Activated CD8-positive, alpha-beta T cell treated with anti-CD3 and anti-CD28 coated beads, Interleukin-2, amount 10 ng/mL, durations not matched to agents 7 days and 5 days (primary cell): Measurements from ENCODE around the gene PATE4. TPM values are rescaled to one million over a fixed set of nuclear protein-coding genes. Genes with fewer than 3 reads are reported as not detected.
"Not testable (repeated sequence)": the region's sequence is repeated elsewhere in the genome, so short reads cannot be mapped to it uniquely, and the experiment has no call there.

Source experiments
- ATAC-seq: fragments of 150-1000 bp; cut with Tn5 transposase; one replicate; pipeline ENCODE4 v1.10.0; 2021; ENCODE audit warnings: moderate library complexity
- CTCF ChIA-PET: fragments of 350-600 bp; sonication (Branson Sonifier 250); formaldehyde crosslinking; loops from one replicate; lab custom pipeline; 2021; ENCODE audit warnings: antibody characterized with exemption; lab: Charles Lee
- POLR2A ChIA-PET: fragments of 350-600 bp; sonication (Branson Sonifier 250); formaldehyde crosslinking; loops from one replicate; lab custom pipeline; 2021; ENCODE audit warnings: antibody characterized with exemption; lab: Charles Lee
- DNase-seq: peaks from one replicate; pipeline ENCODE4 v3.0.0-alpha.2; 2020
- H3K27ac Mint-ChIP-seq: one replicate; pipeline ENCODE4 v1.8.0; 2021; ENCODE audit warnings: mild to moderate bottlenecking, mixed read lengths
- H3K27me3 Mint-ChIP-seq: one replicate; pipeline ENCODE4 v1.8.0; 2021; ENCODE audit warnings: low read depth, mixed read lengths
- H3K36me3 Mint-ChIP-seq: one replicate; pipeline ENCODE4 v1.8.0; 2021; ENCODE audit warnings: low read depth, mixed read lengths
- H3K4me1 Mint-ChIP-seq: one replicate; pipeline ENCODE4 v1.8.0; 2021; ENCODE audit warnings: low read depth, mixed read lengths
- H3K4me3 Mint-ChIP-seq: one replicate; pipeline ENCODE4 v1.8.0; 2021; ENCODE audit warnings: mild to moderate bottlenecking, mixed read lengths
- H3K9me3 Mint-ChIP-seq: one replicate; pipeline ENCODE4 v1.8.0; 2022; ENCODE audit warnings: mixed read lengths; ENCODE audit not compliant: insufficient read depth
- total RNA-seq, 2 experiments: library from RNA; stranded (reverse); gene quantifications; one replicate each; pipeline ENCODE4 v1.2.3, GENCODE V29; 2021

The PATE4 gene, protein sequence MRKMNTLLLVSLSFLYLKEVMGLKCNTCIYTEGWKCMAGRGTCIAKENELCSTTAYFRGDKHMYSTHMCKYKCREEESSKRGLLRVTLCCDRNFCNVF
- total RNA-seq: not detected

DNA sequence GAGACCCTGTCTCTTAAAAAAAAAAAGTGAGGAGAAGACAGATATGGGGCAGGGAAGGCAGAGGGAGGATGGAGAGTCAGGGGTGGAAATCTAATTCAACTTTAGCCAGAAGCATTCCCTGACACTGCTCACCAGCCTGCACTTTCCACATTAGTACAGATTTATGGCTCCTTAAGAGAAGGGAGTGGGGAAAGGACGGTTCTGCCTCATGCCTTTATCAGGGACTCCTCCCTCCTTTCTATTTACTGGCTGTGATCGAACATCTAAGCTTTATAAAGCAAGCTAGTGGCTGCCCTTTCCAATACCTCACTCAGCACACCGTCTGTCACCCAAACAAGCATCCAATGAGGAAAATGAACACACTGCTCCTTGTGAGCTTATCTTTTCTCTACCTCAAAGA is at the start of gene PATE4:
PATE4 (plus strand) TSS at position 301 of the 400 bp plus-strand sequence; CDS start at position 345, 44 bp downstream.
- CTCF ChIA-PET: no interaction called here
- no peak for DNase-seq
- Mint-ChIP-seq H3K27me3 (peaks cover 6% of the 10 kb centered on the region), H3K9me3 (no peaks in the 10 kb centered on the region), H3K36me3 (no peaks in the 10 kb centered on the region), H3K27ac (no peak within 1 kb of the TSS), H3K4me1 (no peaks in the 10 kb centered on the region), H3K4me3 (no peak within 1 kb of the TSS)
- POLR2A ChIA-PET: no interaction called here
- ATAC-seq: no peak

DNA sequence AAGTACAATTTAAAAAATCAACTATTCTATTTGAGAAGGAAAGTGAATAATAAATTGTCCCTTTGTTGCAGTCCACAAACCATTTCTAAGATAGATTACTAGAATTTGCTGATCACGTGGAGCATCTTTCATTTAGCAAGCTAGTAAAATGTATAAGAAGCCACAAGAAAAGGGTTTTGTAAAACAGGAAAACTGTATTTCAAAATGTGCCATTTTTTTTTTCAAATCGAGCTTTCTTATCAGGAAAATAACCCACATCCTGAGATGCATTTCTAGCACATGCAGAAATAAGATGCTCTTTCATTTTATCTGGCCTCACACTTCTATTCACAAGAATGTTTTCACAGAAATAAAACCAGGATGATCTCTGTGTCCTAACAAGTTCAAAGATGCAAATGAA is 48.4 kb upstream of the PATE4 start:
- ATAC-seq (no peak), DNase-seq (no peak)
- peaks cover 9% of the 10 kb centered on the region for H3K27me3 Mint-ChIP-seq
- H3K4me1 Mint-ChIP-seq: no peaks in the 10 kb centered on the region
- no peak overlapping the region for H3K4me3 Mint-ChIP-seq
- CTCF ChIA-PET: no interaction called here
- H3K36me3 Mint-ChIP-seq: no peaks in the 10 kb centered on the region
- POLR2A ChIA-PET: no interaction called here
- H3K27ac Mint-ChIP-seq: no peak overlapping the region
- no peaks in the 10 kb centered on the region for H3K9me3 Mint-ChIP-seq

DNA sequence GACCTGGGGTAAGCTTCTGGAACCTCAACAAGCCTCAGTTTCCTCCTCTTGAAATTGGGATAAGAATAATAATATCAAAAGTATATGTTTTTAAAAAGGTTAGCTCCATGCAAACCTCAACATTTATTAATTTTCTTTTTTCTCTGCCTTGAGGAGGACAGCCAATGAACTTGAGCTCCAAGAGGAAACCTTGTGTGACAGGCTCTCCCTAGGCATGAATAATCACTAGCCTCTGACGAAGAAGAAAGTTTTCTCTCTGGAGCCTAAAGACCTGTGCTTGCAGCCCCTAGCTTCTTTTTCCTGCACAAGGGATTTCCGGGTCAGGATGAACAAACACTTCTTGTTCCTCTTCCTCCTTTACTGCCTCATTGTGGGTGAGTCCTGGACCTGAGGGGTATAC is 45.3 kb upstream of the PATE4 start, which contains the start of gene PATE3:
PATE3 (plus strand) TSS at position 301 of the 400 bp plus-strand sequence; CDS start at position 326, 25 bp downstream.
- H3K4me3 Mint-ChIP-seq: no peak within 1 kb of the TSS
- H3K9me3 Mint-ChIP-seq: no peaks in the 10 kb centered on the region
- CTCF ChIA-PET: no interaction called here
- no peaks in the 10 kb centered on the region for H3K36me3 Mint-ChIP-seq
- peaks cover 13% of the 10 kb centered on the region for H3K27me3 Mint-ChIP-seq
- POLR2A ChIA-PET: no interaction called here
- H3K4me1 Mint-ChIP-seq: no peaks in the 10 kb centered on the region
- ATAC-seq (no peak), DNase-seq (no peak)
- H3K27ac Mint-ChIP-seq: no peak within 1 kb of the TSS

DNA sequence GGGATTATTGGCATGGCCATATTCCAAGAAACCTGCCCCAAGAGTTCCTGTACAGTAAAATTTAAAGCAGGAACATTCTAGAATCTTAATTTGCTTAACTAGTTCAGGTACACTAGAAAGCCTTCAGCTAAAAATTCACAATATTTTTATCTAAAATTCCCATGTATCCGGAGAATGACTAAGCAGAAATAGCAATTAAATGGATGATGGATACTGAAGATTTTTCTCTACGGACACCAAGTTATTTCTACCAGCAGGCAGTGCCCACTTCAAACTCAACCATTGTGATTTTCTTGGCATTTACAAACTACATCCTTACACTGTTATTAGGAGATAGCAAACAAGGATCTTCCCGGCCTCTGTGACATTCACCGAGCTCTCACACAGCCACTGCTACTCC is 42.3 kb upstream of the PATE4 start:
- Mint-ChIP-seq H3K36me3 (no peaks in the 10 kb centered on the region), H3K4me1 (no peaks in the 10 kb centered on the region), H3K4me3 (no peak overlapping the region), H3K27me3 (peaks cover 13% of the 10 kb centered on the region), H3K9me3 (no peaks in the 10 kb centered on the region), H3K27ac (no peak overlapping the region)
- DNase-seq (no peak), ATAC-seq (no peak)
- POLR2A ChIA-PET: no interaction called here
- CTCF ChIA-PET: no interaction called here

DNA sequence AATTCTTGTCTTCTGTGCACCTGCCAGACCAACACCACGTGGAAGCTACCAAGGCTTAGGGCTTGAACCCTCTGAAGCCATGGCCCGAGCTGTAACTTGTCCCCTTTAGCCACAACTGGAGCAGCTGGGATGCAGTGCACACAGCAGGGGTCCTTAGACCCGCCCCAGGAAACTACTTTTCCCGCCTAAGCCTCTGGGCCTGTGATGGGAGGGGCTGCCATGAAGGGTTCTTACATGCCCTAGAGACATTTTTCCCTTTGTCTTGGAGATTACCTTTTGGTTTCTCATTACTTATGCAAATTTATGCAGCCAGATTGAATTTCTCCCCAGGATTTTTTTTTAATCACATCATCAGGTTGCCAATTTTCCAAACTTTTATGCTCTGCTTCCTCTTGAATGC is 35.5 kb upstream of the PATE4 start:
- H3K9me3 Mint-ChIP-seq: peaks cover 10% of the 10 kb centered on the region
- no peak overlapping the region for H3K27ac Mint-ChIP-seq
- ChIA-PET CTCF (no interaction called here), POLR2A (interaction anchor here (0.9 kb wide), 1 partner anchor 9 kb away, joined by 3 read pairs; no protein-coding TSS in a partner anchor)
- ATAC-seq (no peak), DNase-seq (no peak)
- H3K4me1 Mint-ChIP-seq: no peaks in the 10 kb centered on the region
- H3K27me3 Mint-ChIP-seq: peaks cover 7% of the 10 kb centered on the region
- no peaks in the 10 kb centered on the region for H3K36me3 Mint-ChIP-seq
- no peak overlapping the region for H3K4me3 Mint-ChIP-seq

DNA sequence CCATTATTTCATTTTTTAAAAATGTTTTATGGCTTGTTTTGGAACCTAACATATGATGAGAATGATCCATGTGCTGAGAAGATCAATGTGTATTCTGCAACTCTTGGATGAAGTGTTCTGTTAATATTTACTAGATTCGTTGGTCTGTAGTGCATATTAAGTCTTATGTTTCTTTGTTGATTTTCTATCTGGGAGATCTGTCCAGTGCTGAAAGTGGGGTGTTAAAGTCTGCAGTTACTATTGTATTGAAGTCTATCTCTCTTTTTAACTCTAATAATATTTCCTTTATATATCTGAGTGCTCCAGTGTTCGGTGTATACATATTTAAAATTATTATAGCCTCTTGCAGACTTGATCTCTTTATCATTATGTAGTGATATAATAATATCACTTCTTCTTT is 33.3 kb upstream of the PATE4 start:
- no peak for DNase-seq
- CTCF ChIA-PET: no interaction called here
- Mint-ChIP-seq H3K36me3 (no peaks in the 10 kb centered on the region), H3K4me1 (no peaks in the 10 kb centered on the region), H3K9me3 (peaks cover 27% of the 10 kb centered on the region), H3K27ac (no peak overlapping the region), H3K4me3 (no peak overlapping the region), H3K27me3 (peaks cover 7% of the 10 kb centered on the region)
- POLR2A ChIA-PET: no interaction called here
- ATAC-seq: no peak

DNA sequence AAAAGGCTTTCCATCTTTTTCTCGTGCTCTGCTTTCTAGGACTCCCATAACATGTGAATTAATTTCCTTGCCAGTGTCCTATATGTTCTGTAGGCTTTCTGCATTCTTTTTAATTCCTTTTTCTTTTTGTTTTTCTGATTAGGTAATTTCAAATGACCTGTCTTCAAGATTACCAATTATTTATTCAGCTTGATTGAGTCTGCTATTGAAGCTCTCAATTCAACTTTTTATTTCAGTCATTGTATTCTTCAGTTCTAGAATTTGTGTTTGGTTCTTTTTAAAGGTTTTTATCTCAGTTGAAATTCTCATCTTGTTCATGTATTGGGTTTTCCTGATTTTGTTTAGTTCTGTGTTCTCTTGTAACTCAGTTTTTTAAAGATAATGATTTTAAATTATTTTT is 30.7 kb upstream of the PATE4 start:
- peaks cover 4% of the 10 kb centered on the region for H3K27me3 Mint-ChIP-seq
- DNase-seq (no peak), ATAC-seq (no peak)
- H3K9me3 Mint-ChIP-seq: peaks cover 27% of the 10 kb centered on the region
- no peak overlapping the region for H3K4me3 Mint-ChIP-seq
- H3K27ac Mint-ChIP-seq: no peak overlapping the region
- H3K36me3 Mint-ChIP-seq: no peaks in the 10 kb centered on the region
- H3K4me1 Mint-ChIP-seq: no peaks in the 10 kb centered on the region
- POLR2A ChIA-PET: no interaction called here
- CTCF ChIA-PET: interaction anchor here (1.5 kb wide), 1 partner anchor 79 kb away, joined by 3 read pairs; no protein-coding TSS in a partner anchor

DNA sequence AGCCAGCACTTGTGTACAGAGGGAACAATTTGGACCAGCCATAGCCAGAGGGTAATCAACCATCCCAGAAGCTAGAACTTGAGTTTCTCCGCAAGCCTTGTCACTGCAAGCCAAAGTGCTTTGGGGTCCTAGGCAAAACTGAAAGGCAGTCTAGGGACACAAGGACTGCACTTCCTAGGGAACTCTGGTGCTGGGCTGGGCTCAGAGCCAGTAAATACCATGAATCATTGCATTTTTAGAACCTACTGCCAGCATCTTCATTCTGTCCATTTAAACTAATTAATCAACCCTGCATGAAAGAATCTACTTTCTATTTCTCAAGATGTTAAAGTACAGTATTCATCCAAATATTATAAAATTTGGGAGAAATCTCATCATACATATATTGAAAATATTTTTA is 25.2 kb upstream of the PATE4 start:
- Mint-ChIP-seq H3K4me3 (no peak overlapping the region), H3K9me3 (peaks cover 15% of the 10 kb centered on the region), H3K4me1 (no peaks in the 10 kb centered on the region), H3K27ac (no peak overlapping the region), H3K36me3 (no peaks in the 10 kb centered on the region), H3K27me3 (no peaks in the 10 kb centered on the region)
- DNase-seq (no peak), ATAC-seq (no peak)
- POLR2A ChIA-PET: no interaction called here
- CTCF ChIA-PET: no interaction called here

DNA sequence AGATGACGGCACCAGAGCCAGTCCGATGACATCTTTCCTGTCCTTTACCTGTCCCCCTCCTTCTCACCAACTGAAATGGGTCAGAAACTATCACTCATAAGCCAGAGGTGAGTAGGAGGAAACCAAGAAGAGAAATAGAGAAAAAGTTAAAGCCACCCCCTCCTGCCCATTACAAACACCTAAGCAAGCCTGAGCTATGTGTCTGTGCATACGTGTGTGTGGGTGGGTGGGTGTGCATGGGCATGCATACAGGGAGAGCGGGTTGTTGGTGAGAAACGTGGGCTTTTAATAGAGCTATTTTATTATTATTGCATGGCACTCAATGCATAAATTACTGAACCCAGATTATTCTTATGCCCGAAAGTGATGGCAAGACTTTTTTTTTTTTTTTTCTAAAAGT is 2.6 kb downstream of the PATE4 start:
- H3K4me3 Mint-ChIP-seq: no peak overlapping the region
- H3K4me1 Mint-ChIP-seq: no peaks in the 10 kb centered on the region
- ATAC-seq (no peak), DNase-seq (no peak)
- H3K36me3 Mint-ChIP-seq: no peaks in the 10 kb centered on the region
- ChIA-PET POLR2A (interaction anchor here (0.7 kb wide), 1 partner anchor 619 kb away, joined by 3 read pairs; no protein-coding TSS in a partner anchor), CTCF (no interaction called here)
- peaks cover 3% of the 10 kb centered on the region for H3K27me3 Mint-ChIP-seq
- no peak overlapping the region for H3K27ac Mint-ChIP-seq
- H3K9me3 Mint-ChIP-seq: no peaks in the 10 kb centered on the region

DNA sequence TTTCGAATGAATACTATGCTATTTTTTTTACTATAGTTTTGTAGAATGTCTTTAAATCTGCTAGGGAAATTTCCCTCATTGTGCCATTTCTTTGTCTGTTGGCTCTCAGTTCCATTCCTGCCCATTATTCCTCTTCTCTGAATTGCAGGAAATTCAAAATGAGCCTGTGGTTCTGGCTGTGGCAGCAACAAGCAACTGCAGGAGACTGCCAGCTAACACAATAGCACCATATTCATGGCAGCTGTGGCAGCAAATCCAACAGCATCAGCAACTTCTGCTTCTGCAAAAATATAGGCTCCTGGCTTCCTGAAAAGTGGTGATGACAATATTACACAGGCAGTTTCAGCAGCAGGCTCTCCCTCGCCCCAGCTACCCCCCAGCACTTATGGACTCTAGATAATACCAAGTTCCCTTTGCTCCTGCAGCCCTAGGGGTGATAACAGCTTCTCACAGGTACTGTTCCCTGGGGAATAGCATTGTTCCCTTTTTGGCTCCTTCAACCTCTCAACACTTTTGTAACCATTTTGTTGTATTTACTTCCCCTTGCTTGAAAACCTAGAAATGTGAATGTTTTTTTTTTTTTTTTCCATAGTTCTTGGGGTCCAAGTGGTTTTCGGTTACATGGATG is 9.3 kb downstream of the PATE4 start:
- Mint-ChIP-seq H3K36me3 (peaks cover 3% of the 10 kb centered on the region), H3K9me3 (peaks cover 18% of the 10 kb centered on the region), H3K4me3 (no peak overlapping the region), H3K27ac (no peak overlapping the region), H3K4me1 (no peaks in the 10 kb centered on the region), H3K27me3 (peaks cover 3% of the 10 kb centered on the region)
- ChIA-PET CTCF (no interaction called here), POLR2A (interaction anchor here (0.7 kb wide), 1 partner anchor 804 kb away, joined by 5 read pairs; no protein-coding TSS in a partner anchor)
- DNase-seq (no peak), ATAC-seq (no peak)

DNA sequence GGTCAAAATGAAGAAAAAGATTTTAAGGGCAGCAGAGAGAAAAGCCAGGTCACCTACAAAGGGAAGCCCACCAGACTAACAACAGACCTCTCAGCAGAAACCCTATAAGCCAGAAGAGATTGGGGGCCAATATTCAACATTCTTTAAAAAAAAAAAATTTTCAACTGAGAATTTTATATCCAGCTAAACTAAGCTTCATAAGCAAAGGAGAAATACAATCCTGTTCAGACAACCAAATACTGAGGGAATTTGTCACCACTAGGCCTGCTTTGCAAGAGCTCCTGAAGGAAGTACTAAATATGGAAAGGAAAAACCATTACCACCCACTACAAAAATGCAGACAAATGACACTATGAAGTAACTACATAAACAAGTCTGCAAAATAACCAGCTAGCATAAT is 13.1 kb downstream of the PATE4 start:
- no peak for ATAC-seq
- ChIA-PET CTCF (no interaction called here), POLR2A (no interaction called here)
- Mint-ChIP-seq H3K4me1 (no peaks in the 10 kb centered on the region), H3K36me3 (peaks cover 4% of the 10 kb centered on the region), H3K9me3 (peaks cover 21% of the 10 kb centered on the region), H3K27ac (no peak overlapping the region), H3K27me3 (peaks cover 14% of the 10 kb centered on the region), H3K4me3 (no peak overlapping the region)
- no peak for DNase-seq

DNA sequence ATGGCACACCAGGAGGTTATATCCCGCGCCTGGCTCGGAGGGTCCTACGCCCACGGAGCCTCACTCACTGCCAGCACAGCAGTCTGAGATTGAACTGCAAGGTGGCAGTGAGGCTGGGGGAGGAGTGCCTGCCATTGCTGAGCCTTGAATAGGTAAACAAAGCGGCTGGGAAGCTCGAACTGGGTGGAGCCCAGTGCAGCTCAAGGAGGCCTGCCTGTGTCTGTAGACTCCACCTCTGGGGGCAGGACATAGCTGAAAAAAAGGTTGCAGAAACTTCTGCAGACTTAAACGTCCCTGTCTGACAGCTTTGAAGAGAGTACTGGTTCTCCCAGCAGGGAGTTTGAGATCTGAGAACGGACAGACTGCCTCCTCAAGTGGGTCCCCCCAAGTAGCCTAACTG is 24.6 kb downstream of the PATE4 start:
- POLR2A ChIA-PET, H3K27ac Mint-ChIP-seq, CTCF ChIA-PET, H3K9me3 Mint-ChIP-seq, H3K36me3 Mint-ChIP-seq, DNase-seq, ATAC-seq, H3K4me1 Mint-ChIP-seq, H3K4me3 Mint-ChIP-seq: not testable (repeated sequence)
- peaks cover 16% of the 10 kb centered on the region for H3K27me3 Mint-ChIP-seq
